ENCODE data around the gene CDA. TPM values are rescaled to one million over a fixed set of nuclear protein-coding genes. Genes with fewer than 3 reads are reported as not detected.

Gene CDA
- total RNA-seq, 1 donor from 2014 or later: not detected

DNA sequence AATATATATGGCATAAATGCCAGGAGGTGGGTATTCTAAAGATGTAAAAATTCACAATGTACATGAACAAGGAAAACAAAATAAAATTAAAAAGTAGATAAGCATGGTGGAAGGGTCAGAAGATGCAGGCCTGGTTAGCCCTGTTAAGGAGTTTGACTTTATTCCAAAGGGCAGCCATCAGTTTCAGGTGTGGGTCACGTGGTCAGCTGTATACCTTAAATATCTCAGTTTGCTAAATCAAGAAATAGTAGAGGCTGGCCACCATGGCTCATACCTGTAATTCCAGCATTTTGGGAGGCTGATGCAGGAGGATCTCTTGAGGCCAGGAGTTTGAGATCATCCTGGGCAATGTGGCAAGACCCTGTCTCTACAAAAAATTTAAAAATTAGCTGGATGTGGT lies 35.8 kb downstream of the CDA start:
- no peaks in the 10 kb centered on the region for H3K27me3 ChIP-seq (ENCODE audit: insufficient read depth, low read length)
- H2AFZ ChIP-seq (ENCODE audit: low read depth, low read length): no peak overlapping the region
- no peak overlapping the region for H3K27ac Mint-ChIP-seq (ENCODE audit: unreplicated experiment)
- DNase-seq (ENCODE audit: low read depth): no peak
- H3K4me1 Mint-ChIP-seq (ENCODE audit: low read depth, unreplicated experiment): no peaks in the 10 kb centered on the region
- no peak overlapping the region for H3K9ac ChIP-seq (ENCODE audit: low read length)
- no peak for FAIRE-seq
- H3K27me3 Mint-ChIP-seq (ENCODE audit: low read depth, unreplicated experiment): peaks cover 8% of the 10 kb centered on the region
- no peaks in the 10 kb centered on the region for H3K4me1 ChIP-seq (ENCODE audit: insufficient read depth, low read length)
- H3K4me2 ChIP-seq (ENCODE audit: low read length): no peak overlapping the region
- no peaks in the 10 kb centered on the region for H3K36me3 Mint-ChIP-seq (ENCODE audit: low read depth, unreplicated experiment)
- H3K4me3 ChIP-seq (ENCODE audit: insufficient read depth, low read depth, low read length): no peak overlapping the region
- H3K4me3 Mint-ChIP-seq (ENCODE audit: unreplicated experiment): no peak overlapping the region
- H3K79me2 ChIP-seq (ENCODE audit: insufficient read depth, low read length): no peaks in the 10 kb centered on the region
- no peaks in the 10 kb centered on the region for H3K36me3 ChIP-seq (ENCODE audit: insufficient read depth, low read length)
- no peaks in the 10 kb centered on the region for H4K20me1 ChIP-seq (ENCODE audit: insufficient read depth, low read length)
- H3K9me3 Mint-ChIP-seq (ENCODE audit: unreplicated experiment): peaks cover 4% of the 10 kb centered on the region
- H3K9me3 ChIP-seq (ENCODE audit: insufficient read depth, low read depth, low read length): no peaks in the 10 kb centered on the region
- TF ChIP-seq, protein P1, sequence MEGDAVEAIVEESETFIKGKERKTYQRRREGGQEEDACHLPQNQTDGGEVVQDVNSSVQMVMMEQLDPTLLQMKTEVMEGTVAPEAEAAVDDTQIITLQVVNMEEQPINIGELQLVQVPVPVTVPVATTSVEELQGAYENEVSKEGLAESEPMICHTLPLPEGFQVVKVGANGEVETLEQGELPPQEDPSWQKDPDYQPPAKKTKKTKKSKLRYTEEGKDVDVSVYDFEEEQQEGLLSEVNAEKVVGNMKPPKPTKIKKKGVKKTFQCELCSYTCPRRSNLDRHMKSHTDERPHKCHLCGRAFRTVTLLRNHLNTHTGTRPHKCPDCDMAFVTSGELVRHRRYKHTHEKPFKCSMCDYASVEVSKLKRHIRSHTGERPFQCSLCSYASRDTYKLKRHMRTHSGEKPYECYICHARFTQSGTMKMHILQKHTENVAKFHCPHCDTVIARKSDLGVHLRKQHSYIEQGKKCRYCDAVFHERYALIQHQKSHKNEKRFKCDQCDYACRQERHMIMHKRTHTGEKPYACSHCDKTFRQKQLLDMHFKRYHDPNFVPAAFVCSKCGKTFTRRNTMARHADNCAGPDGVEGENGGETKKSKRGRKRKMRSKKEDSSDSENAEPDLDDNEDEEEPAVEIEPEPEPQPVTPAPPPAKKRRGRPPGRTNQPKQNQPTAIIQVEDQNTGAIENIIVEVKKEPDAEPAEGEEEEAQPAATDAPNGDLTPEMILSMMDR (IDR thresholded peaks at IDR 0.05; ENCODE audit: insufficient read depth, low read depth, low read length): no peak
- TF ChIP-seq EZH2 (IDR thresholded peaks at IDR 0.05; ENCODE audit: insufficient read depth, low read length): no peak
- no peak overlapping the region for H3K27ac ChIP-seq (ENCODE audit: low read depth, low read length)

DNA sequence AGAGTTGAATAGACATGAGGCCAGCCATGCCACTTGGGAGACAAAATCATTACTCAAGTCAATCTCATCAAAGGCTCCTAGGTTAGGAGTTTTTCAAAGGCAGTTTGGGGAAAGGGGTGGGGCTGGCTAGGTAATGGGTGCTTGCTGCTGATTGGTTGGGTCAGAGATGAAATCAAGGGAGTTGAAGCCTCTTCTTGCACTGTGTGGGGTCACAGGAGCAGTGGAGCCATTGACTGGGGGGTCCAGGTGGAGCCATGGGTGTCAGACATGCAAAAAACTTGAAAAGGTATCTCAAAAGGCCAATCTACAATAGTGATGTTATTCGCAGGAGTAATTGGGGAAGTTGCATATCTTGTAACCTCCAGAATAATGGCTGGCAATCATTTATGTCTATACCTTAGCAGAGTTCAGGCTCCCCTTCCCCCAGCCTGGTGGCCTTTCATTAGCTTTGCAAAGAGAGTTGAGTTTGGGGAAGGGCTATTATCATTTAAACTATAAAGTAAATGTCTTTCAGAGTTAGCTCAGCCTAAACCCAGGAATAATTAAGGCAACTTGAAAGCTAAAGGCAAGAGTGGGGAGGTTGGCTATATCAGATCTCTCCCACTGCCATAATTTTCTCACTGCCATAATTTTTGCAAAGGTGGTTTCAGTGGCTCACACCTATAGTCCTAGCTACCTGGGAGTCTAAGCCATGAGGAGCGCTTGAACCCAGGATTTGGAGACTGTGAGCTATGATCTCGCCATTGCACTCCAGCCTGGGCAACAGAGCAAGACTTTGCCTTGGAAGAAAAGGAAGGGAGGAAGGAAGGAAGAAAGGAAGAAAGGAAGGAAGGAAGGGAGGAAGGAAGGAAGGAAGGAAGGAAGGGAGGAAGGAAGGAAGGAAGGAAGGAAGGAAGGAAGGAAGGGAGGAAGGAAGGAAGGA lies 36.5 kb downstream of the CDA start:
- H4K20me1 ChIP-seq (ENCODE audit: insufficient read depth, low read length): no peaks in the 10 kb centered on the region
- no peaks in the 10 kb centered on the region for H3K4me1 Mint-ChIP-seq (ENCODE audit: low read depth, unreplicated experiment)
- H3K27ac ChIP-seq (ENCODE audit: low read depth, low read length): no peak overlapping the region
- TF ChIP-seq, protein P1 (IDR thresholded peaks at IDR 0.05; ENCODE audit: insufficient read depth, low read depth, low read length): no peak
- TF ChIP-seq EZH2 (IDR thresholded peaks at IDR 0.05; ENCODE audit: insufficient read depth, low read length): no peak
- FAIRE-seq (no peak), DNase-seq (ENCODE audit: low read depth) (no peak)
- no peaks in the 10 kb centered on the region for H3K36me3 ChIP-seq (ENCODE audit: insufficient read depth, low read length)
- no peak overlapping the region for H3K4me2 ChIP-seq (ENCODE audit: low read length)
- H3K9me3 Mint-ChIP-seq (ENCODE audit: unreplicated experiment): peaks cover 4% of the 10 kb centered on the region
- no peaks in the 10 kb centered on the region for H3K27me3 ChIP-seq (ENCODE audit: insufficient read depth, low read length)
- H3K9me3 ChIP-seq (ENCODE audit: insufficient read depth, low read depth, low read length): no peaks in the 10 kb centered on the region
- no peak overlapping the region for H3K4me3 ChIP-seq (ENCODE audit: insufficient read depth, low read depth, low read length)
- peaks cover 5% of the 10 kb centered on the region for H3K27me3 Mint-ChIP-seq (ENCODE audit: low read depth, unreplicated experiment)
- no peak overlapping the region for H3K27ac Mint-ChIP-seq (ENCODE audit: unreplicated experiment)
- no peaks in the 10 kb centered on the region for H3K4me1 ChIP-seq (ENCODE audit: insufficient read depth, low read length)
- H3K4me3 Mint-ChIP-seq (ENCODE audit: unreplicated experiment): no peak overlapping the region
- no peak overlapping the region for H3K9ac ChIP-seq (ENCODE audit: low read length)
- no peaks in the 10 kb centered on the region for H3K36me3 Mint-ChIP-seq (ENCODE audit: low read depth, unreplicated experiment)
- no peak overlapping the region for H2AFZ ChIP-seq (ENCODE audit: low read depth, low read length)
- H3K79me2 ChIP-seq (ENCODE audit: insufficient read depth, low read length): no peaks in the 10 kb centered on the region

DNA sequence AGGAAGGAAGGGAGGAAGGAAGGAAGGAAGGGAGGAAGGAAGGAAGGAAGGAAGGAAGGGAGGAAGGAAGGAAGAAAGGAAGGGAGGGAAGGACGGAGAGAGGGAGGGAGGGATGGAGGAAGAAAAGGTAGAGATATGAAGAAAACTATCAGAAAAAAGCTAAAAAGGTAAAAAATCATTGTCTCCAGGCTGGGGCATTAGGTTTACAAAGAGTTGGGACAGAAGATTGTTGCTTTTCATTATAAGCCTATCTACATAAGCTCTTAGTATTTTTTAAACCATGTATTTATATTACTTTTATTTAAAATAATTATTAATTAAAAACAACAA lies 37.2 kb downstream of the CDA start:
- TF ChIP-seq EZH2 (IDR thresholded peaks at IDR 0.05; ENCODE audit: insufficient read depth, low read length): no peak
- TF ChIP-seq, protein P1 (IDR thresholded peaks at IDR 0.05; ENCODE audit: insufficient read depth, low read depth, low read length): no peak
- Histone ChIP-seq H3K27ac (ENCODE audit: low read depth, low read length) (no peak overlapping the region), H3K9ac (ENCODE audit: low read length) (no peak overlapping the region), H2AFZ (ENCODE audit: low read depth, low read length) (no peak overlapping the region), H4K20me1 (ENCODE audit: insufficient read depth, low read length) (no peaks in the 10 kb centered on the region), H3K79me2 (ENCODE audit: insufficient read depth, low read length) (no peaks in the 10 kb centered on the region), H3K4me2 (ENCODE audit: low read length) (no peak overlapping the region), H3K4me3 (ENCODE audit: insufficient read depth, low read depth, low read length) (no peak overlapping the region), H3K4me1 (ENCODE audit: insufficient read depth, low read length) (no peaks in the 10 kb centered on the region), H3K9me3 (ENCODE audit: insufficient read depth, low read depth, low read length) (no peaks in the 10 kb centered on the region), H3K27me3 (ENCODE audit: insufficient read depth, low read length) (no peaks in the 10 kb centered on the region), H3K36me3 (ENCODE audit: insufficient read depth, low read length) (no peaks in the 10 kb centered on the region)
- Mint-ChIP-seq H3K36me3 (ENCODE audit: low read depth, unreplicated experiment) (no peaks in the 10 kb centered on the region), H3K4me1 (ENCODE audit: low read depth, unreplicated experiment) (no peaks in the 10 kb centered on the region), H3K4me3 (ENCODE audit: unreplicated experiment) (no peak overlapping the region), H3K9me3 (ENCODE audit: unreplicated experiment) (peaks cover 4% of the 10 kb centered on the region), H3K27me3 (ENCODE audit: low read depth, unreplicated experiment) (peaks cover 5% of the 10 kb centered on the region), H3K27ac (ENCODE audit: unreplicated experiment) (no peak overlapping the region)
- FAIRE-seq (no peak), DNase-seq (ENCODE audit: low read depth) (no peak)
